DOHH2 (cell line): Measurements from ENCODE around the gene PLEKHJ1.

Experiments used
- EZH2phosphoT487 ChIP-seq: fragments of 200-600 bp; sonication (generic); IDR thresholded peaks from 2 replicates; pipeline ENCODE4 v1.6.1; 2017; ENCODE audit warnings: borderline replicate concordance, mild to moderate bottlenecking, antibody characterized with exemption, low read length, moderate library complexity, mixed read lengths
- TF ChIP-seq, protein P1 (sequence below): fragments of 200-600 bp; sonication (generic); IDR thresholded peaks from one replicate; pipeline ENCODE4 v1.5.1; 2014; ENCODE audit warnings: antibody characterized with exemption, mild to moderate bottlenecking, low read depth, low read length; ENCODE audit not compliant: poor library complexity, severe bottlenecking

DNA sequence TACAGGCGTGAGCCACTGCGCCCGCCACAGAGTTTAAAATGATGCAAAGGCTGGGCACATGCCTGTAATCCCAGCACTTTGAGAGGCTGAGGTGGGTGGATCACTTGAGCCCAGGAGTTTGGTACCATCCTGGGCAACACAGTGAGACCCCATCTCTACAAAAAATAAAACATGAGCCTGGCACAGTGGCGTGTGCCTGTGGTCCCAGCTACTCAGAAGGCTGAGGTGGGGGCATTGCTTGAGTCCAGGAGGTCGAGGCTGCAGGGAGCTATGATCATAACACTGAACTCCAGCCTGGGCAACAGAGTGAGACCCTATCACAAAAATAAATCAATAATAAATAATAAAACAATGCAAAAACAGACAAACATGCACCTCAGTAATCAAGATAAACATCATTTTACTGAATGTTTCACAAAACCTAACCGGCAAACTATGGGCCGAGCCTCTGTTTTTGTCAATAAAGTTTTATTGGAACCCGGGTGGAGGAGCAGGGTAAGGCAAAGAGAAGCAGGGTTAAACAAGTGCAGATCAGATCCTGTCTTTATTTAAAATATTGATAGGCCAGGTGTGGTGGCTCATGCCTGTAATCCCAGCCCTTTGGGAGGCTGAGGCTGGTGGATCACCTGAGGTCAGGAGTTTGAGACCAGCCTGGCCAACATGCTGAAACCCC lies 47.8 kb upstream of the PLEKHJ1 start:
- TF ChIP-seq, protein P1, sequence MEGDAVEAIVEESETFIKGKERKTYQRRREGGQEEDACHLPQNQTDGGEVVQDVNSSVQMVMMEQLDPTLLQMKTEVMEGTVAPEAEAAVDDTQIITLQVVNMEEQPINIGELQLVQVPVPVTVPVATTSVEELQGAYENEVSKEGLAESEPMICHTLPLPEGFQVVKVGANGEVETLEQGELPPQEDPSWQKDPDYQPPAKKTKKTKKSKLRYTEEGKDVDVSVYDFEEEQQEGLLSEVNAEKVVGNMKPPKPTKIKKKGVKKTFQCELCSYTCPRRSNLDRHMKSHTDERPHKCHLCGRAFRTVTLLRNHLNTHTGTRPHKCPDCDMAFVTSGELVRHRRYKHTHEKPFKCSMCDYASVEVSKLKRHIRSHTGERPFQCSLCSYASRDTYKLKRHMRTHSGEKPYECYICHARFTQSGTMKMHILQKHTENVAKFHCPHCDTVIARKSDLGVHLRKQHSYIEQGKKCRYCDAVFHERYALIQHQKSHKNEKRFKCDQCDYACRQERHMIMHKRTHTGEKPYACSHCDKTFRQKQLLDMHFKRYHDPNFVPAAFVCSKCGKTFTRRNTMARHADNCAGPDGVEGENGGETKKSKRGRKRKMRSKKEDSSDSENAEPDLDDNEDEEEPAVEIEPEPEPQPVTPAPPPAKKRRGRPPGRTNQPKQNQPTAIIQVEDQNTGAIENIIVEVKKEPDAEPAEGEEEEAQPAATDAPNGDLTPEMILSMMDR, result no peak
- no peak for TF ChIP-seq EZH2phosphoT487
